BLaER1 (cell line): Measurements from ENCODE around the gene SLC25A6.
A peak's percentile ranks its signal among the peaks of the same experiment; 100 is the strongest.
"Not testable (repeated sequence)": the region's sequence is repeated elsewhere in the genome, so short reads cannot be mapped to it uniquely, and the experiment has no call there.

Experiments
- H3K27ac ChIP-seq: shearing (Covaris generic); formaldehyde crosslinking; 2 replicates; pipeline ENCODE4 v1.8.1; 2022
- H3K27me3 ChIP-seq: shearing (Covaris generic); formaldehyde crosslinking; 2 replicates; pipeline ENCODE4 v1.8.1; 2022
- H3K36me3 ChIP-seq: shearing (Covaris generic); formaldehyde crosslinking; 2 replicates; pipeline ENCODE4 v1.8.1; 2022
- H3K4me1 ChIP-seq: shearing (Covaris generic); formaldehyde crosslinking; 2 replicates; pipeline ENCODE4 v1.8.1; 2022
- H3K4me2 ChIP-seq: shearing (Covaris generic); formaldehyde crosslinking; 2 replicates; pipeline ENCODE4 v1.8.1; 2022
- H3K4me3 ChIP-seq: shearing (Covaris generic); formaldehyde crosslinking; 2 replicates; pipeline ENCODE4 v1.8.1; 2022
- H3K9ac ChIP-seq: shearing (Covaris generic); formaldehyde crosslinking; 2 replicates; pipeline ENCODE4 v1.8.1; 2022
- H3K9me3 ChIP-seq: shearing (Covaris generic); formaldehyde crosslinking; 2 replicates; pipeline ENCODE4 v1.8.1; 2022
- H4K20me1 ChIP-seq: shearing (Covaris generic); formaldehyde crosslinking; 2 replicates; pipeline ENCODE4 v1.8.1; 2022
- Cebpa-rat ChIP-seq: shearing (Covaris generic); IDR thresholded peaks from 2 replicates; pipeline ENCODE4 v1.8.1; 2022

SLC25A6 gene

GRCh38 chrX:1385253-1386223, 6.4 kb downstream of the SLC25A6 start:
- Histone ChIP-seq H3K4me1 (peaks cover 25% of the 10 kb centered on the region), H3K4me3 (no peak overlapping the region), H3K9ac (no peak overlapping the region), H3K27ac (no peak overlapping the region), H3K9me3 (no peaks in the 10 kb centered on the region), H3K36me3 (peaks cover 89% of the 10 kb centered on the region), H3K27me3 (no peaks in the 10 kb centered on the region), H4K20me1 (peaks cover 89% of the 10 kb centered on the region), H3K4me2 (no peak overlapping the region)
- no peak for TF ChIP-seq Cebpa-rat

DNA sequence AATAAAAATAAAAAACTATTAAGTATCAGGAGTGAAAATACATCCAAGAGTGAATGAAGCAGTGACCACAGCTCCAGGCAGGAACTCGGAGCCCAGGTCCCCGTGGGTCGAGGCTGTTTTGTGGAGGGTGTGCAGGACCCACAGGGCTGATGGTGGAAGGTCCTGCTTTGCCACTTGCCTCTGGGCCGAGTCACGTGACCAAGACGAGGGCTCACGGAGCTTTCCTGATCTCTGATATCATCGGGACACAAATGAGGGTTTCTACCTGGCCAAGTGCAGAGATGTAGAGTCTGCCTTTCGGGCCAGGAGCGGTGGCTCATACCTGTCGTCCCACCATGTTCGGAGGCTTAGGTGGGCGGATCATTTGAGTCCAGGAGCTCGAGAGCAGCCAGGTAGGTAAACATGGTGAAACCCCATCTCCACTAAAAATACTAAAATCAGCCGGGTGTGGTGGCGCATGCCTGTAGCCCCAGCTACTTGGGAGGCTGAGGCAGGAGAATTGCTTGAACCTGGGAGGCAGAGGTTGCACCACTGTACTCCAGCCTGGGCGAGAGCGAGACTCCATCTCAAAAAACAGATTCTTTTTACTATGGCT, 7.2 kb downstream of the SLC25A6 start:
- Histone ChIP-seq H3K27me3 (no peaks in the 10 kb centered on the region), H3K36me3 (peaks cover 81% of the 10 kb centered on the region), H3K4me2 (no peak overlapping the region), H4K20me1 (peaks cover 81% of the 10 kb centered on the region), H3K4me1 (peaks cover 17% of the 10 kb centered on the region), H3K9me3 (no peaks in the 10 kb centered on the region), H3K27ac (no peak overlapping the region), H3K4me3 (no peak overlapping the region), H3K9ac (no peak overlapping the region)
- TF ChIP-seq Cebpa-rat, result no peak

DNA sequence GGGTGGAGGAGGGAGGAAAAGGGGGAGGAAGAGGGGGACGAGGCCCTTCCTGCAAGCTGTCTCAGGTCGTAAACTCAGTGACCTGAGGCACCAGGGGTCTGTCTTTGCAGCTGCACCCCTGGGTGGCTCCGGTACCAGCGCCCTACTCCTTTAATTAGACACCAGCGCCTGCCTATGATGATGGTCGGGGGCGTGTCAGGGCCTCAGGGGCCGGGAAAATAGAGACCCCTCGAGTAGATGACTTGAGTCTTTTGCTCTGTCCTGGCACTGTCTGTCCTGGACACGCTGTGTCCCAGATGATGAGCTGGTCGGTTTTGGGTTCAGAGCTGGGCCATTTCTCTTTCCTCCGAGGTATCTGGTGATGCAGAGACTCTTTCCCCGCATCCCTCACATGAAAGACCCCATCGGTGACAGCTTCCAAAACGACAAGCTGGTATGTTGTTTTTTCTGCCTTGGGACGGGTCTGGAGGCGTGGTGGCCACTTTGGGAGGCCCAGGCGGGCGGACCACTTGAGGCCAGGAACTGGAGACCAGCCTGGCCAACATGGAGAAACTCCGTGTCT, 11.2 kb downstream of the SLC25A6 start:
- Histone ChIP-seq H3K4me2 (peak overlapping the region; percentile 42), H3K9ac (0 out of 2 replicates have a peak overlapping the region, but pooled peaks have one; percentile 19), H3K4me3 (no peak overlapping the region), H3K27me3 (no peaks in the 10 kb centered on the region), H3K27ac (no peak overlapping the region), H3K4me1 (peaks cover 8% of the 10 kb centered on the region), H3K36me3 (peaks cover 62% of the 10 kb centered on the region), H3K9me3 (no peaks in the 10 kb centered on the region), H4K20me1 (peaks cover 41% of the 10 kb centered on the region)
- TF ChIP-seq Cebpa-rat, result no peak

DNA sequence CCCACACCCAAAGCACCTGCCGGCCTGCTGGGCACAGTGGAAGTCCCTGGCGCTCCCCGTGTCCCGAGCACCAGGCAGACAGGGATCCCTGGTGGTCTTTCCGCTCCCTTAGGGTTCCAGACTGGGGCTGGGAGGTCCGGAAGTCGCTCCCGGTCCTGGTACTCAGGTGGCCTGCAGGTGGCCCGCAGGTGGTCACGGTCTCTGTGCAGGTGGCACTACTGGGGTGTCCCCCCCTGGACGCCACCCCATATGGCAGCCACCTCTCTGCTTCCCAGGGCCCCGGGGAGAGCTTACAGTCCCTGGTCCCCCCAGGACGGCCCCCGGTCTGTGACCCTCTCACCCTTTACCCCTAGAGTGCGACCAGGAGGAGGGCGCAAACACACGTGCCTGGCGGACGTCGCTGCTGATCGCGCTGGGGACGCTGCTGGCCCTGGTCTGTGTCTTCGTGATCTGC, 13.6 kb downstream of the SLC25A6 start:
- no peak overlapping the region for H3K4me2 ChIP-seq
- H3K9me3 ChIP-seq, result no peaks in the 10 kb centered on the region
- no peak for TF ChIP-seq Cebpa-rat
- H3K27me3 ChIP-seq, result no peaks in the 10 kb centered on the region
- peaks cover 38% of the 10 kb centered on the region for H3K36me3 ChIP-seq
- H3K4me1 ChIP-seq, result peaks cover 8% of the 10 kb centered on the region
- H3K9ac ChIP-seq, result no peak overlapping the region
- H3K27ac ChIP-seq, result no peak overlapping the region
- peaks cover 17% of the 10 kb centered on the region for H4K20me1 ChIP-seq
- no peak overlapping the region for H3K4me3 ChIP-seq

DNA sequence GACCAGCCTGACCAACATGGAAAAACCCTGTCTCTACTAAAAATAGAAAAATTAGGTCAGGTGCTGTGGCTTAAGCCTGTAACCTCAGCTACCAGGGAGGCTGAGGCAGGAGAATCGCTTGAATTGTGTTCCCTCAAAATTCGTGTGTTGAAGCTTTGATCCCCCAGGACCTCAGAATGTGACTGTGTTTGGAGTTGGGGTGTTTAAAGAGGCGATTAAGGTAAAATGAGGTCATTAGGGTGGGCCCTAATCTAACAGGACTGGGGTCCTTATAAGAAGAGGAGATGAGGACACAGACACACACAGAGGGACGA, 23.6 kb downstream of the SLC25A6 start:
- no peaks in the 10 kb centered on the region for H4K20me1 ChIP-seq
- no peaks in the 10 kb centered on the region for H3K9me3 ChIP-seq
- TF ChIP-seq Cebpa-rat, result no peak
- H3K27me3 ChIP-seq, result no peaks in the 10 kb centered on the region
- no peak overlapping the region for H3K4me3 ChIP-seq
- H3K9ac ChIP-seq, result no peak overlapping the region
- H3K36me3 ChIP-seq, result peaks cover 21% of the 10 kb centered on the region
- no peak overlapping the region for H3K4me2 ChIP-seq
- no peak overlapping the region for H3K27ac ChIP-seq
- no peaks in the 10 kb centered on the region for H3K4me1 ChIP-seq

DNA sequence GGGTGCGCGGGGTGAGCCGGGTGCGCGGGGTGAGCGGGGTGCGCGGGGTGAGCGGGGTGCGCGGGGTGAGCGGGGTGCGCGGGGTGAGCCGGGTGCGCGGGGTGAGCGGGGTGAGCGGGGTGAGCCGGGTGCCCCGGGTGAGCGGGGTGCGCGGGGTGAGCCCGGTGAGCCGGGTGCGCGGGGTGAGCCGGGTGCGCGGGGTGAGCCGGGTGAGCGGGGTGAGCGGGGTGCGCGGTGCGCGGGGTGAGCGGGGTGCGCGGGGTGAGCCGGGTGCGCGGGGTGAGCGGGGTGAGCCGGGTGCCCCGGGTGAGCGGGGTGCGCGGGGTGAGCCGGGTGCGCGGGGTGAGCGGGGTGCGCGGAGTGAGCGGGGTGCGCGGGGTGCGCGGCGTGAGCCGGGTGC, 25.6 kb downstream of the SLC25A6 start:
- H3K4me3 ChIP-seq, H4K20me1 ChIP-seq, H3K27me3 ChIP-seq, H3K4me2 ChIP-seq, H3K4me1 ChIP-seq, H3K27ac ChIP-seq, H3K9ac ChIP-seq, H3K9me3 ChIP-seq: not testable (repeated sequence)
- H3K36me3 ChIP-seq, result peaks cover 40% of the 10 kb centered on the region

DNA sequence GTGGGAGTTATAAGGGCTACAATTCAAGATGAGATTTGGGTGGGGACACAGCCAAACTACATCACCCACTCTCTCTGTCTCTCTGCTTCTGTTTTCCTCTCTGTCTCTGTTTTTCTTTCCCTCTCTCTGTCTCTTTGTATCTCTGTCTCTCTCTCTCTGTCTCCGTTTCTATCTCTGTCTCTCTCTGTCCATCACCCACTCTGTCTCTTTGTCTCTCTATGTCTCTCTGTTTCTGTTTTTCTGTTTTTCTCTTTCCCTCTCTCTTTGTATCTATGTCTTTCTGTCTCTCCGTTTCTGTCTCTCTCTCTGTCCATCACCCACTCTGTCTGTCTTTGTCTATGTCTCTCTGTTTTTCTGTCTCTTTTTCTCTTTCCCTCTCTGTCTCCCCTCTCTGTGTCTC, 30.0 kb downstream of the SLC25A6 start:
- Histone ChIP-seq H3K36me3 (peaks cover 70% of the 10 kb centered on the region), H3K4me2 (no peak overlapping the region), H3K27me3 (no peaks in the 10 kb centered on the region), H3K4me1 (no peaks in the 10 kb centered on the region), H3K9ac (no peak overlapping the region), H3K9me3 (peaks cover 10% of the 10 kb centered on the region), H3K4me3 (no peak overlapping the region), H4K20me1 (no peaks in the 10 kb centered on the region), H3K27ac (no peak overlapping the region)
- TF ChIP-seq Cebpa-rat, result no peak

- Histone ChIP-seq H3K4me3 (no peak overlapping the region), H3K27me3 (no peaks in the 10 kb centered on the region), H3K9ac (no peak overlapping the region), H3K9me3 (peaks cover 10% of the 10 kb centered on the region), H4K20me1 (no peaks in the 10 kb centered on the region), H3K4me1 (no peaks in the 10 kb centered on the region), H3K27ac (no peak overlapping the region), H3K4me2 (no peak overlapping the region), H3K36me3 (peaks cover 71% of the 10 kb centered on the region)
- no peak for TF ChIP-seq Cebpa-rat
These were observed 30.6 kb downstream of the SLC25A6 start for GRCh38 chrX:1361275-1361674.

- Histone ChIP-seq H3K27ac (no peak overlapping the region), H3K9me3 (peaks cover 10% of the 10 kb centered on the region), H3K36me3 (peaks cover 71% of the 10 kb centered on the region), H3K4me3 (no peak overlapping the region), H3K27me3 (no peaks in the 10 kb centered on the region), H3K9ac (no peak overlapping the region), H3K4me1 (peaks cover 8% of the 10 kb centered on the region), H3K4me2 (no peak overlapping the region), H4K20me1 (no peaks in the 10 kb centered on the region)
- TF ChIP-seq Cebpa-rat, result no peak
These were observed 31.7 kb downstream of the SLC25A6 start for GRCh38 chrX:1360171-1360570.

GRCh38 chrX:1359477-1359873, 32.4 kb downstream of the SLC25A6 start:
- Histone ChIP-seq H4K20me1 (no peaks in the 10 kb centered on the region), H3K9ac (no peak overlapping the region), H3K4me2 (no peak overlapping the region), H3K4me3 (no peak overlapping the region), H3K27ac (no peak overlapping the region), H3K27me3 (no peaks in the 10 kb centered on the region), H3K36me3 (peaks cover 65% of the 10 kb centered on the region), H3K9me3 (peaks cover 10% of the 10 kb centered on the region), H3K4me1 (peaks cover 8% of the 10 kb centered on the region)
- TF ChIP-seq Cebpa-rat, result no peak
